Smooth muscle cell (in vitro differentiated cells): ENCODE measurements around the gene PSMD1. TPM values are rescaled to one million over a fixed set of nuclear protein-coding genes. Genes with fewer than 3 reads are reported as not detected.
"Not testable (repeated sequence)": the region's sequence is repeated elsewhere in the genome, so short reads cannot be mapped to it uniquely, and the experiment has no call there.

ENCODE experiments used
- DNase-seq: peaks from one replicate; lab custom pipeline; 2025; ENCODE audit not compliant: unreplicated experiment; lab: John Stamatoyannopoulos, UW
- H2AFZ ChIP-seq: fragments of 200-600 bp; sonication (generic); 2 replicates; pipeline ENCODE4 v1.6.0; 2016; ENCODE audit warnings: antibody characterized with exemption, low read depth, mild to moderate bottlenecking
- H3F3A ChIP-seq: fragments of 200-600 bp; sonication (generic); 2 replicates; pipeline ENCODE4 v1.6.0; 2017; ENCODE audit warnings: antibody characterized with exemption, low read depth
- H3K27ac ChIP-seq: fragments of 200-600 bp; sonication (generic); 2 replicates; pipeline ENCODE4 v1.5.1; 2016; ENCODE audit warnings: low read depth, mild to moderate bottlenecking
- H3K27me3 ChIP-seq: fragments of 200-600 bp; sonication (generic); 2 replicates; pipeline ENCODE4 v1.6.1; 2016; ENCODE audit warnings: low read depth, mild to moderate bottlenecking
- H3K36me3 ChIP-seq: fragments of 200-600 bp; sonication (generic); 2 replicates; pipeline ENCODE4 v1.5.1; 2016; ENCODE audit warnings: low read depth
- H3K4me1 ChIP-seq: fragments of 200-600 bp; sonication (generic); 2 replicates; pipeline ENCODE4 v1.5.1; 2016; ENCODE audit warnings: low read depth
- H3K4me2 ChIP-seq: fragments of 200-600 bp; sonication (generic); 2 replicates; pipeline ENCODE4 v1.6.0; 2016; ENCODE audit warnings: mild to moderate bottlenecking
- H3K4me3 ChIP-seq: fragments of 200-600 bp; sonication (generic); 2 replicates; pipeline ENCODE4 v1.5.1; 2016; ENCODE audit warnings: mild to moderate bottlenecking
- H3K79me2 ChIP-seq: fragments of 200-600 bp; sonication (generic); 2 replicates; pipeline ENCODE4 v1.6.0; 2016; ENCODE audit warnings: low read depth, mild to moderate bottlenecking
- H3K9ac ChIP-seq: fragments of 200-600 bp; sonication (generic); 2 replicates; pipeline ENCODE4 v1.6.0; 2016; ENCODE audit warnings: low read depth
- H3K9me3 ChIP-seq: fragments of 200-600 bp; sonication (generic); replicated peaks from 2 replicates; pipeline ENCODE4 v1.5.1; 2016; ENCODE audit warnings: low read depth
- H4K20me1 ChIP-seq: fragments of 200-600 bp; sonication (generic); 2 replicates; pipeline ENCODE4 v1.6.0; 2016; ENCODE audit warnings: low read depth
- CTCF ChIP-seq: fragments of 200-600 bp; sonication (generic); IDR thresholded peaks from 2 replicates; pipeline ENCODE4 v1.5.1; 2017; ENCODE audit warnings: borderline replicate concordance, mild to moderate bottlenecking, antibody characterized with exemption; ENCODE audit not compliant: insufficient read depth, poor library complexity, severe bottlenecking
- WGBS: methylation state at CpG from one replicate; pipeline ENCODE4 v1.1.7; 2016; ENCODE audit warnings: low lambda C conversion rate; 5-methylcytosine and 5-hydroxymethylcytosine counted together
- polyA plus RNA-seq: library from polyadenylated mRNA; unstranded; fragments of >200 nt; fragmentation: Nextera tagmentation; extraction: Ambion mirVana; gene quantifications from 2 replicates; pipeline ENCODE4 v1.2.1, GENCODE V29; 2016
- total RNA-seq: library from RNA; depleted of rRNA; stranded (reverse); fragments of >200 nt; gene quantifications from 2 replicates; pipeline ENCODE4 v1.2.3, GENCODE V29; 2014

Gene PSMD1
- total and polyA plus RNA-seq, 2 experiments from 2014 or later = 95.7 to 99.7 TPM

- H3K27me3 ChIP-seq = no peaks in the 10 kb centered on the region
- no peaks in the 10 kb centered on the region for H3K9me3 ChIP-seq
- H3K4me2 ChIP-seq = no peak overlapping the region
- H3K36me3 ChIP-seq = no peaks in the 10 kb centered on the region
- no peak for DNase-seq
- H3K27ac ChIP-seq = no peak overlapping the region
- no peak overlapping the region for H3K4me3 ChIP-seq
- peaks cover 19% of the 10 kb centered on the region for H4K20me1 ChIP-seq
- no peaks in the 10 kb centered on the region for H3F3A ChIP-seq
- no peak for TF ChIP-seq CTCF
- H3K79me2 ChIP-seq = peaks cover 14% of the 10 kb centered on the region
- H2AFZ ChIP-seq = no peak overlapping the region
- H3K9ac ChIP-seq = no peak overlapping the region
- no peaks in the 10 kb centered on the region for H3K4me1 ChIP-seq
These were observed 83.1 kb downstream of the PSMD1 start for GRCh38 chr2:231139796-231140195.

GRCh38 chr2:231140808-231141207, 84.1 kb downstream of the PSMD1 start:
- not testable (repeated sequence) for H2AFZ ChIP-seq, H3K9ac ChIP-seq, DNase-seq, H3K4me1 ChIP-seq, H3K27ac ChIP-seq, H3K36me3 ChIP-seq, H3K4me3 ChIP-seq, H3K4me2 ChIP-seq, H3K9me3 ChIP-seq, H3K27me3 ChIP-seq, H3F3A ChIP-seq
- H4K20me1 ChIP-seq = peaks cover 19% of the 10 kb centered on the region
- 99% methylated on average over 8 of the region's 8 CpGs for WGBS
- peaks cover 13% of the 10 kb centered on the region for H3K79me2 ChIP-seq

GRCh38 chr2:231144896-231145295, 88.2 kb downstream of the PSMD1 start:
- no peak overlapping the region for H3K9ac ChIP-seq
- H3F3A ChIP-seq = no peaks in the 10 kb centered on the region
- H3K36me3 ChIP-seq = no peaks in the 10 kb centered on the region
- DNase-seq = no peak
- no peak overlapping the region for H3K4me2 ChIP-seq
- no peaks in the 10 kb centered on the region for H3K4me1 ChIP-seq
- H3K79me2 ChIP-seq = peaks cover 6% of the 10 kb centered on the region
- no peak for TF ChIP-seq CTCF
- H3K4me3 ChIP-seq = no peak overlapping the region
- no peak overlapping the region for H3K27ac ChIP-seq
- H2AFZ ChIP-seq = no peak overlapping the region
- no peaks in the 10 kb centered on the region for H3K27me3 ChIP-seq
- H4K20me1 ChIP-seq = no peaks in the 10 kb centered on the region
- 98% methylated on average over 6 of the region's 6 CpGs for WGBS
- H3K9me3 ChIP-seq = no peaks in the 10 kb centered on the region

GRCh38 chr2:231146665-231147064, 90.0 kb downstream of the PSMD1 start:
- DNase-seq = no peak
- Histone ChIP-seq H3K36me3 (no peaks in the 10 kb centered on the region), H3K79me2 (peaks cover 6% of the 10 kb centered on the region), H3K27me3 (no peaks in the 10 kb centered on the region), H3K9ac (no peak overlapping the region), H3K9me3 (no peaks in the 10 kb centered on the region), H3K4me1 (no peaks in the 10 kb centered on the region), H3F3A (no peaks in the 10 kb centered on the region), H2AFZ (no peak overlapping the region), H4K20me1 (no peaks in the 10 kb centered on the region), H3K4me3 (no peak overlapping the region), H3K4me2 (no peak overlapping the region), H3K27ac (no peak overlapping the region)
- no peak for TF ChIP-seq CTCF
- WGBS = 95% methylated on average over 2 of the region's 2 CpGs
